Vagina (tissue), 2 donors: Measurements from ENCODE around the gene EIF5AL1.

ENCODE experiments used
- POLR2A ChIP-seq, 2 donors: fragments of 450-650 bp; IDR thresholded peaks; one replicate each; pipeline ENCODE4 v1.6.1; 2017; ENCODE audit warnings: antibody characterized with exemption in 2 of 2, mild to moderate bottlenecking in 2 of 2, moderate library complexity in 2 of 2
- POLR2AphosphoS5 ChIP-seq, 2 donors: sonication (generic); formaldehyde crosslinking; IDR thresholded peaks; one replicate each; pipeline ENCODE4 v1.9.0; 2017; ENCODE audit warnings: antibody characterized with exemption in 2 of 2, mild to moderate bottlenecking in 2 of 2, low read depth in 1 of 2; ENCODE audit not compliant: insufficient read depth in 1 of 2
- TF ChIP-seq, protein P1 (sequence below), 3 experiments: fragments of 450-650 bp in 2 of 3; fragments of 200-600 bp in 1 of 3; sonication (generic) in 1 of 3; IDR thresholded peaks; one replicate each; pipeline ENCODE4 v1.5.1; 2017 to 2019; ENCODE audit warnings: antibody characterized with exemption in 3 of 3, mild to moderate bottlenecking in 2 of 3, moderate library complexity in 2 of 3

DNA sequence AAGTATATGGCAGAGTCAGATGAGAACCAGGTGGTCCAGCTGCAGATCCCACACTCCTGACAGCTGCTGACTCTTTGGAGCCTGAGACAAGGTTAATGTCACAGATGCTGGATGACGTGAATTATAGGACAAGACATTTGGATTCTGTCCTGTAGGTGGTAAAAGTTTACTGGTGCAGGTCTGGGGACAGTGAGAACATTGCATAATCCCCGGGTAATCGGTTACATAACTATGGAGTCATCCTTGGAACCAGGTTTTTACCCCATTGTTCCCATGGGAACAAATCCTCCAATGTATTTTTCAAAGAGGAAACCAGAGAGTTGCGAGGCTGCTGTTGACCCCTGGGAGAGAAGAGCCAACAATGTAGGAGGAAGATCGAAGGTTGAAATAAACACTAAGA is 39.4 kb upstream of the EIF5AL1 start:
- TF ChIP-seq, protein P1, sequence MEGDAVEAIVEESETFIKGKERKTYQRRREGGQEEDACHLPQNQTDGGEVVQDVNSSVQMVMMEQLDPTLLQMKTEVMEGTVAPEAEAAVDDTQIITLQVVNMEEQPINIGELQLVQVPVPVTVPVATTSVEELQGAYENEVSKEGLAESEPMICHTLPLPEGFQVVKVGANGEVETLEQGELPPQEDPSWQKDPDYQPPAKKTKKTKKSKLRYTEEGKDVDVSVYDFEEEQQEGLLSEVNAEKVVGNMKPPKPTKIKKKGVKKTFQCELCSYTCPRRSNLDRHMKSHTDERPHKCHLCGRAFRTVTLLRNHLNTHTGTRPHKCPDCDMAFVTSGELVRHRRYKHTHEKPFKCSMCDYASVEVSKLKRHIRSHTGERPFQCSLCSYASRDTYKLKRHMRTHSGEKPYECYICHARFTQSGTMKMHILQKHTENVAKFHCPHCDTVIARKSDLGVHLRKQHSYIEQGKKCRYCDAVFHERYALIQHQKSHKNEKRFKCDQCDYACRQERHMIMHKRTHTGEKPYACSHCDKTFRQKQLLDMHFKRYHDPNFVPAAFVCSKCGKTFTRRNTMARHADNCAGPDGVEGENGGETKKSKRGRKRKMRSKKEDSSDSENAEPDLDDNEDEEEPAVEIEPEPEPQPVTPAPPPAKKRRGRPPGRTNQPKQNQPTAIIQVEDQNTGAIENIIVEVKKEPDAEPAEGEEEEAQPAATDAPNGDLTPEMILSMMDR (IDR thresholded peaks at IDR 0.05), result no peak
- TF ChIP-seq POLR2A (IDR thresholded peaks at IDR 0.05) (no peak), POLR2AphosphoS5 (IDR thresholded peaks at IDR 0.05; ENCODE audit: insufficient read depth in 1 of 2, low read depth in 1 of 2) (no peak)
